Neural cell (in vitro differentiated cells): ENCODE measurements around the gene ARID3B.
"Not testable (repeated sequence)": the region's sequence is repeated elsewhere in the genome, so short reads cannot be mapped to it uniquely, and the experiment has no call there.

Source experiments
- EP300 ChIP-seq: fragments of 450-650 bp; conservative IDR thresholded peaks from 2 replicates; pipeline ENCODE4 v1.6.1; 2014; ENCODE audit warnings: antibody characterized with exemption, mild to moderate bottlenecking, moderate library complexity; ENCODE audit not compliant: poor library complexity, severe bottlenecking
- MXI1 ChIP-seq: fragments of 450-650 bp; conservative IDR thresholded peaks from 2 replicates; pipeline ENCODE4 v1.6.1; 2014; ENCODE audit warnings: antibody characterized with exemption, mild to moderate bottlenecking; ENCODE audit not compliant: poor library complexity, severe bottlenecking
- POLR2AphosphoS5 ChIP-seq: IDR thresholded peaks from 2 replicates; pipeline ENCODE4 v1.6.1; 2012
- RAD21 ChIP-seq: fragments of 450-650 bp; conservative IDR thresholded peaks from 2 replicates; pipeline ENCODE4 v1.6.1; 2014; ENCODE audit warnings: antibody characterized with exemption, mild to moderate bottlenecking, moderate library complexity
- REST ChIP-seq: IDR thresholded peaks from 2 replicates; pipeline ENCODE4 v1.6.1; 2012; ENCODE audit warnings: borderline replicate concordance
- TF ChIP-seq, protein P1 (sequence below): fragments of 450-650 bp; IDR thresholded peaks from 2 replicates; pipeline ENCODE4 v1.5.1; 2014; ENCODE audit warnings: antibody characterized with exemption, mild to moderate bottlenecking, moderate library complexity; ENCODE audit not compliant: poor library complexity, severe bottlenecking

DNA sequence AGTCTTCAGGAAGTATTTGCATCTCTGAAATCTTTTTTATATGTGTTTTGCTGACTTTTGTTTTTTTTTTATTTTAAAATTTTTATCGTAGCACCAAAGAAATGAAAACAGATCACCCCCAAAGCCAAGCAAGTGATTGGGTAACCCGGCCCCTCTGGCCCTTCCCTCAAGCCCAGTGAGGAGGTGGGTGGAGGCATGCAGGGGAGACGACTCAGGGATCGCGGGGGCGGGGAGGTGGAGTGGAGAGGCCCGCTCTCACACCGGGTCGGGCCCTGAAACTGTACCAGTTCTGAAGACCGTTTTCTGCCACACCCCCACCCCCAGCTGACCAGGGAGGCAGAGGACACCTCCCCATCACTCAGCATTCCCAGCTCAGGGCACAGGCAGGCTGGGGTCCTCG is 55.7 kb downstream of the ARID3B start:
- TF ChIP-seq, protein P1, sequence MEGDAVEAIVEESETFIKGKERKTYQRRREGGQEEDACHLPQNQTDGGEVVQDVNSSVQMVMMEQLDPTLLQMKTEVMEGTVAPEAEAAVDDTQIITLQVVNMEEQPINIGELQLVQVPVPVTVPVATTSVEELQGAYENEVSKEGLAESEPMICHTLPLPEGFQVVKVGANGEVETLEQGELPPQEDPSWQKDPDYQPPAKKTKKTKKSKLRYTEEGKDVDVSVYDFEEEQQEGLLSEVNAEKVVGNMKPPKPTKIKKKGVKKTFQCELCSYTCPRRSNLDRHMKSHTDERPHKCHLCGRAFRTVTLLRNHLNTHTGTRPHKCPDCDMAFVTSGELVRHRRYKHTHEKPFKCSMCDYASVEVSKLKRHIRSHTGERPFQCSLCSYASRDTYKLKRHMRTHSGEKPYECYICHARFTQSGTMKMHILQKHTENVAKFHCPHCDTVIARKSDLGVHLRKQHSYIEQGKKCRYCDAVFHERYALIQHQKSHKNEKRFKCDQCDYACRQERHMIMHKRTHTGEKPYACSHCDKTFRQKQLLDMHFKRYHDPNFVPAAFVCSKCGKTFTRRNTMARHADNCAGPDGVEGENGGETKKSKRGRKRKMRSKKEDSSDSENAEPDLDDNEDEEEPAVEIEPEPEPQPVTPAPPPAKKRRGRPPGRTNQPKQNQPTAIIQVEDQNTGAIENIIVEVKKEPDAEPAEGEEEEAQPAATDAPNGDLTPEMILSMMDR, result not testable (repeated sequence)
- TF ChIP-seq RAD21, EP300, POLR2AphosphoS5, MXI1, REST: not testable (repeated sequence)
